NCI-H2029 treated with DMSO at 0.1 percent for 48 hours (cell line): Measurements from ENCODE around the gene FNTB.

Experiments
- DNase-seq: peaks from one replicate; lab custom pipeline; 2025; lab: John Stamatoyannopoulos, UW

FNTB gene

DNA sequence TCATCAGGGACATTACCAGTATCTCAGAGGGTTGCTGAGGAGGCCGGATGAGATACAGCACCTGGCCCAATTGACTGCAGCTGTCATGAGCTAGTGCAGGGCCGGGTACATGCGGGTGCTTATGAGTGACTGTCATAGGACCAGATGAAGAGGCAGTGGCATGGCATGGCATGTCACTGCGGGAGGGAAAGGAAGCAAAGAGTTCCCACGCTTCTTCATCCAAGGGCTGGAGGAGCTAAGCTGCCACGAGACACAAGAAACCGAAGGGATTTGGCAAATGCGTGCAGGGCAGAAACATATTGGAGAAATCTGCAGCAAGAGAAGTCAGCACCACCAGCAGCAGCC lies 33.4 kb upstream of the FNTB start:
- no peak for DNase-seq

DNA sequence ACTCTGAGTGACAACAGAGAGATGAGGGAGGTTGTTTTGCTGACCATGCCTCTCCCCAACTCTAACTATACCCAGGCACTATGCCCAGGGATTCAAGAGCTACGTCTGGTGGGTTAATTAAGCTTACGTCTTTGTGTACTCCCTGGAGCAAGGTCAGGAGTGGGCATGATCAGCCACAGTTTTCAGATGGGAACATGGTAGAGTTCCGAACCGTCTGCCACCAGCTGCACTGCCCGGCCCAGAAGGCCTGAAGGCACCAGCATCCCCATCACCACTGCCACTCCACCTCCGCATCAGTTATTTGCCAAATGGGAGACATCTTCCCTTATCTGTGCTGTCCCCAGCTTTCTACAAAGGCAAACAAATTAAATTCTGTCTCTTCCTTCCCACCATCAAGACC lies 33.0 kb upstream of the FNTB start:
- DNase-seq: no peak

GRCh38 chr14:64954491-64955240 lies 32.0 kb upstream of the FNTB start:
- DNase-seq: no peak

DNA sequence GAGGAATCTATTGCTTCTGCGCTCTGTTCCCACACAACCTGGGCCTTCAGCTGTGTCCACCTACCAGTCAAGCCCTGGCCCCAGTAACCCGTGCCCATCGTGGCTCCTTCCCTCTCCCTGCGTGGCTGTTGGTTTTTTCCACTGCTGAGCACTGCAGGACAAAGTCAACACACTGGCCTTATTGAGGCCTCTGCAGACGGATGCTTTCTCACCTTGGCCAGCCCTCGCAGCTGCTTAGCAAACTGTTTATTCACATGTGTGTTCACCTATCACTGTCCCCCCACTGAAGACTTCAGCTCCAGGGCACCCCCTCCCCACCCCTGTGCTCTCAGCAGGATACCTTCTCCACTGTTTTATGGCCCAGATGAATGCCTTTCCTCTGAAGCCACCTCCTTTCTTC lies 31.4 kb upstream of the FNTB start:
- DNase-seq: no peak

DNA sequence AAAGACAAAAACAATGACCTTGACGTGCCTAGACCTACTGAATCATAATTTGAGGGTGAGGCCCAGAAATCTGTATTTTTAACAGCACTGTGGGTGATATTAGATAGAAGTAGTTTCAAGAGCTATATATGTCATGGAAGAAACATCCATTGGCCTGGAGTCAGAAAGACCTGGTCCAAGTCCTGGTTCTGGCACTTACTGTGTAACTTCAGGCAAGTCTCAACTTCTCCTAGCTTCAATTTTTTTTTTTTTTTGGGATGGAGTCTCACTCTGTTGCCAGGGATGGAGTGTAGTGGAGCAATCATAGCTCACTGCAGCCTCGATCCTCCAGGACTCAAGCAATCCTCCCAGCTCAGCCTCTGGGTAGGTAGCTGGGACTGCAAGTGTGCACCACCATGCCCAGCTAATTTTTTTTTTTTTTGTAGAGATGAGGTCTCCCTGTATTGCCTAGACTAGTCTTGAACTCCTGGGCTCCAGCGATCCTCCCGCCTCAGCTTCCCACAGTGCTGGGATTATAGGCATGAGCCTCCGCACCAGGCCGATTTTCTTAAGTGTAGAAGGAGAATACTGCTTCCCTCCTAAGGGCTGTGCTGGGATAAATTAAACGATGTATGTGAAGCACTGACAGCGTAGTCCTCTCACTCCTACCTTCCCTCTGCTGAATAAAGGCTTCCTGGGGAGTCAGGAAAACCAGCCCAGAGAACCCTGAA lies 29.8 kb upstream of the FNTB start:
- no peak for DNase-seq

GRCh38 chr14:64958201-64958600 lies 28.5 kb upstream of the FNTB start:
- DNase-seq: no peak

- no peak for DNase-seq
Observed at GRCh38 chr14:64958743-64959142, 28.0 kb upstream of the FNTB start.

DNA sequence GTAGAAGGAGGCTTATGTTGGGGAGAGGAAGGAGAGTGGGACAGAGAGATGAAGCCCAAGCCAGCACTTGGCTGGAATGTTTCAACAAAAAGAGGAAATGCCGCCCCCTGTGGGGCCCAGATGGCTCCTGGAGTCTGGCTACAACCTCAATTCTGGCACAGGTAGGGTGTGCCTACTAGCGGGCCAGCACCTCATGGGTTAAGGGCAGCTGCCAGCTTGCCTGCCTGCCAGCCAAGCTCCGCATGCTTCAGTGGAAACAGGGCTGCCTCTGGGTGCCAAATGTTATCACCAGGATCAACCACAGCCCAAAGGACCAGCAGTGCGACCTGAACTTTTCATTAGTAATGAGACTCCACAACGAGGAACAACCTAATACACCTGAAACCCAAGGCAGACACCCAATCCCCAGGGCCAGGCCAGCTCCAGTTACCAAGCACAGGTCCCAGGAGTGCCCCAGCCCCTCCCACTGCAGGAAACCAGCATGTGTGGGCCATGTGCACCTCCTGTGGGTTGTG lies 25.9 kb upstream of the FNTB start:
- DNase-seq: no peak

DNA sequence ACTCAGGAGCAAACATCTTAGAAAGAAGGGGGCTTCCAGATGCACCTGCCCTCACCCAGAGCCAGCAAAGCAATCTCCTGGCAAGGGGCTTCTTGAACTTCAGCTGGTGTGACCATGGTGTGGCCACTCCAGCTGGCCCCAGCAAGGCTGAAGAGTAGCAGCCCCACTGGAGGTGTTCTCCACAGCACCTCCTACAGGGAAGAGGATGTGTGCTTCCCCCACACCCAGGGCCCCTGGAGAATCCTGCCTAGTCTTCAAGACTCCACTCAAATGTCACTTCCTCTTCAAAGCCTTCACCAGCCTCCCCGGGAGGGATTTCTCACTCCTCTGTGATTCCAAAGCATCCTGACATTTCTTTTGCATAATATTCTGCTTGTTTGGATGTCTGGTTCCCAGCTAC lies 23.1 kb upstream of the FNTB start:
- no peak for DNase-seq

- DNase-seq: no peak
Observed at GRCh38 chr14:64965356-64966000, 21.2 kb upstream of the FNTB start.

DNA sequence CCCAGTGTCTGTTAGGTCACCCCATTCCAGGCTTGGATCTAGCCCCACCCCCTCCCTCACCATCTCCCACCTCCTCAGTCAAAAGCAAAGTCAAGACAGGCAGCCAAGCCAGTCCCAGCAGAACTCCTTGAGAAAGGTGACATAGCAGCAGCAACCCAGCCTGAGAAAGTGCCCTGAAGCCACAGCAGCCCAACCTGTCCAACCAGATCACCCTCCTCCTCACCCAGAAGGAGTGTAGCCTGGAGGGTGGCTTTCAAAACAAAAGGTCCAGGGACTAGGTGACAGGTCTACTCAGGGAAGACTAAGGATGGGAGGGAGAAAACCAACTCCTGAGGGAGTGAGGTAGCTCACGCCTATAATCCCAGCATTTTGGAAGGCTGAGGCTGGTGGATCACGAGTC lies 19.7 kb upstream of the FNTB start:
- no peak for DNase-seq

DNA sequence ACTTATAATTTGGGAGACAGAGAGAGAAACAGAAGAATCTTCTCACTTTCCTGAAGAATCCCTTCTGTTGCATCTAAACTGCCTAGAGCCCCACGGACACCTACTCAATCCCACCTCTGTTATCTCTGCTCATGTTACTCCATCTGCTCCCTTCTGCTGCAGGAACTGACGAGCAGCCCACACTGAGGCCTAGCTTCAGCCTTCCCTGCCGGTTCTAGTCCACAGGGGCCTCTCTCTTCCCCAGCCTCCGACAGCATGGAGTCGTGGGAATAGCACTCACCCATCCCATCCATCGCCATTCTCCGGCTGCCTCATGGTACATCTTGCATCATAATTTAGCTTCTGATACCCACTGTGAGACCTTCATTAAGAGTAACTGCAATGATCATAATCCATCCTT lies 18.5 kb upstream of the FNTB start:
- no peak for DNase-seq

GRCh38 chr14:64968651-64969050 lies 18.0 kb upstream of the FNTB start:
- no peak for DNase-seq

DNA sequence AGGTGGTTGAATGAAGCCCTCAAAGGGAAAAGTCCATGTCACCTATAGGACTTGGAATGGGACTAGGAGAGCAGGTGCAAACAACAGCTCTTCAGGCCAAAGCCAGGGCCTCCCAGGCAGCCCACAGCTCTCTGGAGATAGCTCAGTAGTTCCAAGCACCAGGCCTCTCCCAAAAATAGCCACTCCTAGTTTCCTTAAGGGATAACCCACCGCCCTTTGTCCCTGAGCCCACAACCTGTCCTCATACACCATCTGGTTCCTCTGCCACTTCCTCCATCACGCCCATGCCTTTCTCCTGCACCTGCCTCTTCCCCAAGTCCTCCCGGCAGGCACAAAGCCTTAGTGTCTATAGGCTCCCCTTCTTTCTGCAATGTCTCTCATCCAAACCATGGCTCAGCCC lies 16.7 kb upstream of the FNTB start:
- no peak for DNase-seq

DNA sequence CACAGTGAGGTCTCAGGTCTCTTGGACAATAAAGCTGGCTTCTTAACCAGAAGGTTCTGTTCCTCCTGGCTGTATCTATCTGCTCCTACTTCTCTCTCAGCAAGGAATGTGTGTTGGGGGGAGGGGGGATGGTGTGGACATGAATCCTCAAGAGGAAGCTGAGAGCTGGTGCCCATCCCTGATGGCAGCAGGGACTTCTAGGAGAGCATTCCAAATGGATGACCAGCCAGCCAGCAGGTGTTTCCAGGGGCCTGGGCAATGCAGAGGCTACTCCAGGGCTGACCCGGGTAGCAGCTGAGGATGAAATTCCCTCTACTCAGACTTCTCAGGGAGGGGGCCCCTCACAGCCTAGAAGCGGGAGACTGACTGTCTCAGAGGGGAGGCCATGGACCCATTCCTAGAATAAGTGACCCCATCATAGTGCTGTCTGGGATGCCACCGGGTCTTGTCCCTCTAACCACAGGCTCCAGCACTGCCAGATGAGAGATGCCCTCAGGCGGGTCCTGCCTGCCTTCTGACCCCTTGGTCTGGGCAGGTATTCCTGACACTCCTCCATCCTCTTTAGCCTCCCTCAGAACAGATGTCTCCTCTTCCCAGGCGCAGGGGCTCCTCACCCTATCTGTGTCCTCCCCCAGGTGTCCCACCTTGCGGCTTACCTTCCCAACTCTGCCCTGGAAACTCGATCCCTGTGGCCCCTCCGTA lies 15.8 kb upstream of the FNTB start:
- no peak for DNase-seq

DNA sequence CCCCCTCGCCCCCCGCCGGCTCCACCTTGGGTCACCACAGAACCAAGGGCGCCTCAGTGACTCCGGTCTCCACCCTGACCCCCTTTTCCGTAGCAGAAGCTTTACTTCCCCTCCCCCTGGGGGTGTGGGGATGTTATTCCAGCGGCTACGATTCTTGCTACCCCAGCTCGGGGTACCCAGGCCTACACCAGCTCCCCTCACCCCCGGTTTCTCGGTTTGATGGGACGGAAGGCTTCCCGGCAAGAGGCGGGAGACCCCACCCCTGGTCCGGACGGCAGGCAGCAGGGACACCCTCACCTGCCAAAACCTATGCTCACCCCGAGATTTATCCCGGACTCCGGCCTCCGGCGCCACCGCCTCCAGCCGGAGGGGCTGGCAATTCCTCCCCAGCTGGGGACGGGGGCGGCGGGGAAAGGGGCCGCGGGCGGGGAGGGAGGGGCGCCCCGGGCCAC lies 15.2 kb upstream of the FNTB start:
- DNase-seq: no peak

GRCh38 chr14:64971943-64972791 lies 14.5 kb upstream of the FNTB start, which contains the start of gene RAB15:
TSS of gene RAB15 (minus strand) at chr14:64972336. CDS start at chr14:64972076, 260 bp downstream.
- no peak for DNase-seq

- DNase-seq: no peak
Observed at GRCh38 chr14:64973026-64973442, 13.7 kb upstream of the FNTB start.

DNA sequence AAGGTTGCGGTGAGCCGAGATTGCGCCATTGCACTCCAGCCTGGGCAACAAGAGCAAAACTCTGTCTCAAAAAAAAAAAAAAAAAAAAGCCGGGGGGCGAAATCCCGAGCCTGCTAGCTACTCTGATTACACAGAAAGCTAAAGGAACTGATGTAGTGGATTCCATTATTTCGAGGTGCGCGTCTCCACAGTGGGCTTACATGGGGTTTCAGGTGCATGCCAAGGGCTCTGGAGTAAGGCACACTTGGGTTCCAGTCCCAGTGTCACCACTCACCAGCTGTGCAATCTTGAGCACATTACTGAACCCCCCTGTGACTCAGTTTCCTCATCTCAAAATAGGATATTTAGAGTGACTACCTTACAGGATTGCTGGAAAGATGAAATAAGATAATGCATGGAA lies 12.9 kb upstream of the FNTB start:
- DNase-seq: no peak

DNA sequence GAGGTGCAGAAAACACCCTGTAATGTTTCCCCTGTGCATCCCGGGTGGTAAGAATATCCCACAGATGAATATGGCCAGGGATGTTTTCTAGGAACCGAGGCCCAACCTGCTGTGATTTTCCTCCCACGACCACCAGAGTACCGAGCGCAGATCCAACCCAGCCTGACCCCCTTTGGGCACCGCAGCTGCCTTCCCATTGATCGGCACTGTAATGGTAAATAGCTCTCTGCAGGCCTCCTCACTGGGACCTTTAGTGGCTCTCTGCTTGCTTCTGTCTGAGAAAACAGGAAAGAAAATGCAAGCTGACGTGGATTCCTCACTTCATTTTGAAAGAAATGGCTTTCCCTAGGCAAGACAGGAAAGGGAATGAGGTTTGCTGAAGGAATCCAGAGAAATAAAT lies 12.1 kb upstream of the FNTB start:
- DNase-seq: no peak

GRCh38 chr14:64979336-64980074 lies 7.2 kb upstream of the FNTB start:
- DNase-seq: no peak
